NCI-H128 (cell line): Measurements from ENCODE around the gene APC.
"Not testable (repeated sequence)": the region's sequence is repeated elsewhere in the genome, so short reads cannot be mapped to it uniquely, and the experiment has no call there.

ENCODE experiments used
- DNase-seq: peaks from one replicate; lab custom pipeline; 2025; ENCODE audit not compliant: unreplicated experiment; lab: John Stamatoyannopoulos, UW

Gene APC

GRCh38 chr5:112713206-112713605 is 24.5 kb upstream of the APC start:
- DNase-seq: no peak

GRCh38 chr5:112716895-112717294 is 20.8 kb upstream of the APC start:
- not testable (repeated sequence) for DNase-seq

GRCh38 chr5:112717506-112718082 is 20.1 kb upstream of the APC start:
- no peak for DNase-seq

- DNase-seq: no peak
Measured at GRCh38 chr5:112718344-112718743, 19.3 kb upstream of the APC start.

GRCh38 chr5:112720576-112720975 is 17.1 kb upstream of the APC start:
- DNase-seq: no peak

GRCh38 chr5:112724901-112725300 is 12.8 kb upstream of the APC start:
- DNase-seq: no peak

- DNase-seq: no peak
Measured at GRCh38 chr5:112729630-112730029, 8.1 kb upstream of the APC start.

GRCh38 chr5:112732131-112732530 is 5.6 kb upstream of the APC start:
- no peak for DNase-seq

GRCh38 chr5:112733586-112733985 is 4.1 kb upstream of the APC start:
- DNase-seq: no peak

GRCh38 chr5:112734597-112734996 is 3.1 kb upstream of the APC start:
- DNase-seq: no peak

GRCh38 chr5:112735702-112736101 is 2.0 kb upstream of the APC start:
- DNase-seq: no peak

GRCh38 chr5:112737070-112737462 is 619 bp upstream of the APC start:
- DNase-seq: no peak

- no peak for DNase-seq
Measured at GRCh38 chr5:112738191-112738560, 491 bp downstream of the APC start.

GRCh38 chr5:112742424-112742823 is 4.7 kb downstream of the APC start:
- no peak for DNase-seq

GRCh38 chr5:112743631-112744030 is 5.9 kb downstream of the APC start:
- DNase-seq: no peak

GRCh38 chr5:112752335-112752734 is 14.7 kb downstream of the APC start:
- DNase-seq: no peak

- DNase-seq: no peak
Measured at GRCh38 chr5:112755703-112756102, 18.0 kb downstream of the APC start.

GRCh38 chr5:112757468-112758208 is 20.0 kb downstream of the APC start:
- no peak for DNase-seq

- DNase-seq: no peak
Measured at GRCh38 chr5:112758676-112759075, 21.0 kb downstream of the APC start.

GRCh38 chr5:112762113-112762810 is 24.6 kb downstream of the APC start:
- DNase-seq: no peak

GRCh38 chr5:112763165-112763564 is 25.5 kb downstream of the APC start:
- no peak for DNase-seq

GRCh38 chr5:112772124-112772523 is 34.4 kb downstream of the APC start:
- no peak for DNase-seq
